DOHH2 (cell line): Measurements from ENCODE around the gene PLEKHM3.

Source experiments
- EZH2phosphoT487 ChIP-seq: fragments of 200-600 bp; sonication (generic); IDR thresholded peaks from 2 replicates; pipeline ENCODE4 v1.6.1; 2017; ENCODE audit warnings: borderline replicate concordance, mild to moderate bottlenecking, antibody characterized with exemption, low read length, moderate library complexity, mixed read lengths
- TF ChIP-seq, protein P1 (sequence below): fragments of 200-600 bp; sonication (generic); IDR thresholded peaks from one replicate; pipeline ENCODE4 v1.5.1; 2014; ENCODE audit warnings: antibody characterized with exemption, mild to moderate bottlenecking, low read depth, low read length; ENCODE audit not compliant: poor library complexity, severe bottlenecking

DNA sequence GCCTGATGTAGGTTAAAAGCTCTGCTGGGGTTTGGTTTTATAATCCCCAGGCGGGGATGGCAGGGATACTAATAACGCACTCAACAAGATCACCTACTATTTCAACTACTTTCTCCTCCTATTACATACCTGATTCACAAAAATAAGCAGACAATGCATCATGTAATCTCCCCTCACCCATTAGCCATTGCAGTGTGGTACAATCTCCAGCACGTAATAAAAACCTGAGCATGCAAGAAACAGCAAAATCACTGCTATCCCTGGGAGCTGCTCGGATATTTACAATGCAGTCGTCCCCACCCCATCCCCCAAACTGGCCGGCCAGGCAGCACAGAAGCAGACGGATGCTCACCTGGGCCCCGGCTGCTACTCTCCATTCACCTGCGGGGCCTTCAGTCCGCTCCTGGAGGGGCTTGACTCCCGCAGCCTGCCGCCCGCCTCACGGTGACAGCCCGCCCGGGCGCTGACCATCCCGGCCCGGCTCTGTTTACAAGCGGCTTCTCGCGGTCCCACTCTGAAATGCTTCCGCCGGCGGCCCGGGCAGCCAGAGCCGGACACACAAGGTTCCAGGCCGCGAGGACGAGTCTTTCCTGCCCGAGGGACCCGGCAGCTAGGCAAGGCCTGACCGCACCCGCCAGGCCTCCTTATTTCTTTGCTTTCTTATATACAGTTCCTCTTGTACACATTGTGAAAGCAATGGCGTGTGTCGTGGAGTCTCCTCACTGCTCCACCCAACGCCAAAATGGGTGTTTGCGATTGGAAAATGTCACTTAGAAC, at the start of gene PLEKHM3:
- TF ChIP-seq, protein P1, sequence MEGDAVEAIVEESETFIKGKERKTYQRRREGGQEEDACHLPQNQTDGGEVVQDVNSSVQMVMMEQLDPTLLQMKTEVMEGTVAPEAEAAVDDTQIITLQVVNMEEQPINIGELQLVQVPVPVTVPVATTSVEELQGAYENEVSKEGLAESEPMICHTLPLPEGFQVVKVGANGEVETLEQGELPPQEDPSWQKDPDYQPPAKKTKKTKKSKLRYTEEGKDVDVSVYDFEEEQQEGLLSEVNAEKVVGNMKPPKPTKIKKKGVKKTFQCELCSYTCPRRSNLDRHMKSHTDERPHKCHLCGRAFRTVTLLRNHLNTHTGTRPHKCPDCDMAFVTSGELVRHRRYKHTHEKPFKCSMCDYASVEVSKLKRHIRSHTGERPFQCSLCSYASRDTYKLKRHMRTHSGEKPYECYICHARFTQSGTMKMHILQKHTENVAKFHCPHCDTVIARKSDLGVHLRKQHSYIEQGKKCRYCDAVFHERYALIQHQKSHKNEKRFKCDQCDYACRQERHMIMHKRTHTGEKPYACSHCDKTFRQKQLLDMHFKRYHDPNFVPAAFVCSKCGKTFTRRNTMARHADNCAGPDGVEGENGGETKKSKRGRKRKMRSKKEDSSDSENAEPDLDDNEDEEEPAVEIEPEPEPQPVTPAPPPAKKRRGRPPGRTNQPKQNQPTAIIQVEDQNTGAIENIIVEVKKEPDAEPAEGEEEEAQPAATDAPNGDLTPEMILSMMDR: no peak
- TF ChIP-seq EZH2phosphoT487: no peak
